Omental fat pad (tissue), 4 donors: ENCODE results near the gene TCP11L2. TPM values are rescaled to one million over a fixed set of nuclear protein-coding genes. Genes with fewer than 3 reads are reported as not detected.

Experiments
- ATAC-seq: fragments of 150-250 bp; one replicate; pipeline ENCODE4 v1.9.1; 2016; ENCODE audit warnings: mild to moderate bottlenecking, moderate library complexity; ENCODE audit not compliant: low FRiP score
- DNase-seq: peaks from one replicate; pipeline ENCODE4 v3.0.0-alpha.2; 2019; ENCODE audit warnings: low spot score
- CTCF ChIP-seq, 3 donors: fragments of 450-650 bp; IDR thresholded peaks; one replicate each; pipeline ENCODE4 v1.5.1; 2016 to 2017; ENCODE audit warnings: antibody characterized with exemption in 3 of 3, mild to moderate bottlenecking in 3 of 3, moderate library complexity in 2 of 3
- total RNA-seq, 4 donors: library from RNA; depleted of rRNA; stranded (reverse); fragments of >200 nt; gene quantifications; one replicate each; pipeline ENCODE4 v1.1.0, GENCODE V29; 2016

The TCP11L2 gene
- total RNA-seq, 4 donors from 2014 or later, result 14.3 to 54.1 (median 23.9) TPM

- DNase-seq (no peak), ATAC-seq (no peak)
- no peak for TF ChIP-seq CTCF (IDR thresholded peaks at IDR 0.05)
Measured at GRCh38 chr12:106289196-106289681, 13.3 kb upstream of the TCP11L2 start.

- DNase-seq (no peak), ATAC-seq (no peak)
- TF ChIP-seq CTCF (IDR thresholded peaks at IDR 0.05), result no peak
Measured at GRCh38 chr12:106290666-106291065, 11.9 kb upstream of the TCP11L2 start.

- no peak for ATAC-seq
- no peak for DNase-seq
- no peak for TF ChIP-seq CTCF (IDR thresholded peaks at IDR 0.05)
Measured at GRCh38 chr12:106291342-106291741, 11.2 kb upstream of the TCP11L2 start.

GRCh38 chr12:106292339-106292738, 10.2 kb upstream of the TCP11L2 start:
- no peak for ATAC-seq
- TF ChIP-seq CTCF (IDR thresholded peaks at IDR 0.05), result no peak
- DNase-seq, result no peak

- no peak for TF ChIP-seq CTCF (IDR thresholded peaks at IDR 0.05)
- DNase-seq, result no peak
- no peak for ATAC-seq
Measured at GRCh38 chr12:106296179-106296877, 6.2 kb upstream of the TCP11L2 start.

- DNase-seq (no peak), ATAC-seq (no peak)
- no peak for TF ChIP-seq CTCF (IDR thresholded peaks at IDR 0.05)
Measured at GRCh38 chr12:106297075-106297474, 5.5 kb upstream of the TCP11L2 start.

GRCh38 chr12:106297681-106298080, 4.9 kb upstream of the TCP11L2 start:
- no peak for ATAC-seq
- no peak for TF ChIP-seq CTCF (IDR thresholded peaks at IDR 0.05)

More at GRCh38 chr12:106297681-106298080, 4.9 kb upstream of the TCP11L2 start:
- DNase-seq, result no peak
